ENCODE results near the gene WWC1.

DNA sequence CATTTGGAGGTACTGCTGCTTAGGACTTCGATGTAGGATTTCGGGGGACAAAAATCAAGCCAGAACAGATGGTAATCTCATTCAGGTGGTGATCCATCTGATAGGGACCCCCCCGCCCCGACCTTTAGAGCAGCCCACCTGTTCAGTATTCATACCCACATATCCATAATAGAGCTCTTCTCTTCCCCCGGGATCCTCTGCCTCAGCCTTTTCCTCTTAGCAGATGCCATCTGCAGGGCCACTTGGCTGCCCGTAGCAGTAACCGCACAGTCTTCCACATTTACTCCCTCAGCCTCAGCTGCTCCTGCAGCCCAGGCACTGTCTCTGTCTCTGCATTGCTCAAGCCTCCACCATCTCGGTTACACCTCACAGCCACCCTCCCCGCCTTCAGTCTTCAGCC is 129.0 kb downstream of the WWC1 start:
- TF ChIP-seq, protein P1, sequence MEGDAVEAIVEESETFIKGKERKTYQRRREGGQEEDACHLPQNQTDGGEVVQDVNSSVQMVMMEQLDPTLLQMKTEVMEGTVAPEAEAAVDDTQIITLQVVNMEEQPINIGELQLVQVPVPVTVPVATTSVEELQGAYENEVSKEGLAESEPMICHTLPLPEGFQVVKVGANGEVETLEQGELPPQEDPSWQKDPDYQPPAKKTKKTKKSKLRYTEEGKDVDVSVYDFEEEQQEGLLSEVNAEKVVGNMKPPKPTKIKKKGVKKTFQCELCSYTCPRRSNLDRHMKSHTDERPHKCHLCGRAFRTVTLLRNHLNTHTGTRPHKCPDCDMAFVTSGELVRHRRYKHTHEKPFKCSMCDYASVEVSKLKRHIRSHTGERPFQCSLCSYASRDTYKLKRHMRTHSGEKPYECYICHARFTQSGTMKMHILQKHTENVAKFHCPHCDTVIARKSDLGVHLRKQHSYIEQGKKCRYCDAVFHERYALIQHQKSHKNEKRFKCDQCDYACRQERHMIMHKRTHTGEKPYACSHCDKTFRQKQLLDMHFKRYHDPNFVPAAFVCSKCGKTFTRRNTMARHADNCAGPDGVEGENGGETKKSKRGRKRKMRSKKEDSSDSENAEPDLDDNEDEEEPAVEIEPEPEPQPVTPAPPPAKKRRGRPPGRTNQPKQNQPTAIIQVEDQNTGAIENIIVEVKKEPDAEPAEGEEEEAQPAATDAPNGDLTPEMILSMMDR (IDR thresholded peaks at IDR 0.05 in 2 of 3, conservative IDR thresholded peaks at IDR 0.05 in 1 of 3; ENCODE audit: borderline replicate concordance in 1 of 3, insufficient read depth in 1 of 3, low read depth in 2 of 3, low read length in 2 of 3): no peak
- no peak for TF ChIP-seq RAD21 (IDR thresholded peaks at IDR 0.05; ENCODE audit: low read depth)
- TF ChIP-seq TCF7L2 (IDR thresholded peaks at IDR 0.05; ENCODE audit: borderline replicate concordance, extremely low read depth, insufficient read depth, insufficient read length): no peak
- TF ChIP-seq POLR2A (IDR thresholded peaks at IDR 0.05; ENCODE audit: borderline replicate concordance, extremely low read depth, insufficient read depth, insufficient read length): no peak
- no peak for TF ChIP-seq SP1 (IDR thresholded peaks at IDR 0.05; ENCODE audit: low read depth)
- TF ChIP-seq ZNF274 (IDR thresholded peaks at IDR 0.05; ENCODE audit: low read depth, low read length): no peak
- TF ChIP-seq EZH2 (IDR thresholded peaks at IDR 0.05): no peak
- TF ChIP-seq, protein P2, sequence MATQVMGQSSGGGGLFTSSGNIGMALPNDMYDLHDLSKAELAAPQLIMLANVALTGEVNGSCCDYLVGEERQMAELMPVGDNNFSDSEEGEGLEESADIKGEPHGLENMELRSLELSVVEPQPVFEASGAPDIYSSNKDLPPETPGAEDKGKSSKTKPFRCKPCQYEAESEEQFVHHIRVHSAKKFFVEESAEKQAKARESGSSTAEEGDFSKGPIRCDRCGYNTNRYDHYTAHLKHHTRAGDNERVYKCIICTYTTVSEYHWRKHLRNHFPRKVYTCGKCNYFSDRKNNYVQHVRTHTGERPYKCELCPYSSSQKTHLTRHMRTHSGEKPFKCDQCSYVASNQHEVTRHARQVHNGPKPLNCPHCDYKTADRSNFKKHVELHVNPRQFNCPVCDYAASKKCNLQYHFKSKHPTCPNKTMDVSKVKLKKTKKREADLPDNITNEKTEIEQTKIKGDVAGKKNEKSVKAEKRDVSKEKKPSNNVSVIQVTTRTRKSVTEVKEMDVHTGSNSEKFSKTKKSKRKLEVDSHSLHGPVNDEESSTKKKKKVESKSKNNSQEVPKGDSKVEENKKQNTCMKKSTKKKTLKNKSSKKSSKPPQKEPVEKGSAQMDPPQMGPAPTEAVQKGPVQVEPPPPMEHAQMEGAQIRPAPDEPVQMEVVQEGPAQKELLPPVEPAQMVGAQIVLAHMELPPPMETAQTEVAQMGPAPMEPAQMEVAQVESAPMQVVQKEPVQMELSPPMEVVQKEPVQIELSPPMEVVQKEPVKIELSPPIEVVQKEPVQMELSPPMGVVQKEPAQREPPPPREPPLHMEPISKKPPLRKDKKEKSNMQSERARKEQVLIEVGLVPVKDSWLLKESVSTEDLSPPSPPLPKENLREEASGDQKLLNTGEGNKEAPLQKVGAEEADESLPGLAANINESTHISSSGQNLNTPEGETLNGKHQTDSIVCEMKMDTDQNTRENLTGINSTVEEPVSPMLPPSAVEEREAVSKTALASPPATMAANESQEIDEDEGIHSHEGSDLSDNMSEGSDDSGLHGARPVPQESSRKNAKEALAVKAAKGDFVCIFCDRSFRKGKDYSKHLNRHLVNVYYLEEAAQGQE (IDR thresholded peaks at IDR 0.05; ENCODE audit: low read depth): no peak
- TF ChIP-seq SRF (IDR thresholded peaks at IDR 0.05; ENCODE audit: low read depth): no peak
- no peak for TF ChIP-seq EZH2phosphoT487 (IDR thresholded peaks at IDR 0.05; ENCODE audit: borderline replicate concordance)
